SK-N-MC (cell line): ENCODE measurements around the gene MLEC.
"Not testable (repeated sequence)": the region's sequence is repeated elsewhere in the genome, so short reads cannot be mapped to it uniquely, and the experiment has no call there.

Source experiments
- DNase-seq: peaks from one replicate; pipeline ENCODE4 v3.0.0-alpha.2; 2011; ENCODE audit warnings: low read depth, low spot score
- H3K27ac ChIP-seq: fragments of 200-600 bp; sonication (generic); 2 replicates; pipeline ENCODE4 v1.5.1; 2016; ENCODE audit warnings: mixed run types
- H3K36me3 ChIP-seq: fragments of 200-600 bp; sonication (generic); 2 replicates; pipeline ENCODE4 v1.6.1; 2017; ENCODE audit warnings: antibody characterized with exemption, low read length, mixed read lengths; ENCODE audit not compliant: insufficient read depth
- H3K4me3 ChIP-seq: fragments of 200-600 bp; sonication (generic); 2 replicates; pipeline ENCODE4 v1.5.1; 2016
- H3K9ac ChIP-seq: fragments of 200-600 bp; sonication (generic); 2 replicates; pipeline ENCODE4 v1.8.0; 2017; ENCODE audit warnings: mixed run types, mixed read lengths; ENCODE audit not compliant: insufficient read length
- H3K9me3 ChIP-seq: fragments of 200-600 bp; sonication (generic); 2 replicates; pipeline ENCODE4 v1.6.1; 2017; ENCODE audit warnings: low read depth, mild to moderate bottlenecking, antibody characterized with exemption, low read length, moderate library complexity, mixed read lengths
- EZH2 ChIP-seq: fragments of 200-600 bp; sonication (generic); IDR thresholded peaks from one replicate; pipeline ENCODE4 v1.6.1; 2017; ENCODE audit warnings: antibody characterized with exemption
- FOXP2 ChIP-seq: optimal IDR thresholded peaks from 2 replicates; pipeline ENCODE3; 2011; ENCODE audit warnings: mild to moderate bottlenecking, moderate library complexity; ENCODE audit not compliant: insufficient read depth; ENCODE audit errors: extremely low read length, control extremely low read depth
- POLR2AphosphoS5 ChIP-seq: IDR thresholded peaks from 2 replicates; pipeline ENCODE4 v1.6.1; 2012; ENCODE audit warnings: mild to moderate bottlenecking, low read depth, low read length, borderline replicate concordance

Gene MLEC

DNA sequence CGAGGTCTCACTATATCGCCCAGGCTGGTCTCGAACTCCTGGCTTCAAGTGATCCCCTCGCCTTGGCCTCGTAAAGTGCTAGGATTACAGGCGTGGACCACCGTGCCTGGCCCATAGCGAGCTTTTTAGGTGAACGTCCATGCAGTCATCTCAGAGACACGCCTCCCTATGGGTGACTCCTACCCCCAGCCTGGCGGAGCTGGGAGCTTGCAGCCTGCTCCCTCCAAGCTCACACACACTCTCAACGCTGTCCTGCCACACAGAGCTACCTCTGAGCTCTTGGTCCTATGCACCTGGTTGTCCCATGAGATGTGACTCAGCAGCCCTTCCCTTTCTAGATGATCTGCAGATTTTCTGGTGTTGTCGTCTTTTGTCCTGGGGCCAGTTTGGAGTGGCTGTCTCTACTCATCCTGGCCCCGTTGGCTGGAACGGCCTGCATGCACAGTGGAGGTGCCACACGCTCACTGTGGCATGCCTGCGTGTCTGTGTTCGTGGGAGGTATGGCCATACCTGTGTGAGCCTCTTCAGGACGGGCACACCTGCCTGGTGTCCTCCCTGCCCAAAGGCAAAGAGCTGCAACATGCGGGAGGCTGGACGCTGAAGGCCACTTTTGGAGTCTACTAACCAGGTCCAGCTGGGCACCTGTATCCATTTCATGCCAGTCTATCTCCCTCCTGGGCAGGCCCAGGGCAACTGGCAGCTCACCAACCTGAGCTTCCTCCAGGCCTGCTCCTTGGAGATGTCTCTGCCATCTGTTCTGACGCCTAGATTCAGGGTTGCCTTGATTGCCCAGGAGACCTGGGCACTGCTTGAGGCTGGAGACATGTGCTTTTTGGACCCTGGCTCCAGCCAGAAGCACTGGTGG, 28.4 kb upstream of the MLEC start:
- Histone ChIP-seq H3K27ac (no peak overlapping the region), H3K9me3 (no peaks in the 10 kb centered on the region), H3K4me3 (no peak overlapping the region), H3K36me3 (no peaks in the 10 kb centered on the region), H3K9ac (no peak overlapping the region)
- DNase-seq, result no peak
- no peak for TF ChIP-seq FOXP2
- TF ChIP-seq EZH2, result no peak
- no peak for TF ChIP-seq POLR2AphosphoS5

DNA sequence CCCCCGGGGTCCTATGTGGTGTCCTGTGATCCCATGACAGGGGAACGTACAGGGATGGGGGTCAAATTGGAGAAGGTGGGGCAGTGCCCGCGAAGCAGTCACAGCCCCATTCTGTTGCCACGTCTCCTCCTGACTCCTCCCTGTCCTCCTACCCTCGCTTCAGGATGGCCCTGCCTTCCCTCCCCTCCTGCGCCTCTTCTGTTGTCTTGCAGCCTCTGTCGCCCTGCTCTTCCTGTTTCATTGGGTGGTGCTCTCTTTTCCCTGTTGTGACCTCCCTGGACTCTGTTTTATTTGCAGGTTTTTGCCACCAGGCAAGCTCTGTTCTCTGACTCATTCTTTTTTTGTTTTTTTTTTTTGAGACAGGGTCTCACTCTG, 27.8 kb upstream of the MLEC start:
- no peak overlapping the region for H3K4me3 ChIP-seq
- H3K36me3 ChIP-seq, result no peaks in the 10 kb centered on the region
- no peak overlapping the region for H3K27ac ChIP-seq
- no peak for DNase-seq
- no peaks in the 10 kb centered on the region for H3K9me3 ChIP-seq
- no peak for TF ChIP-seq EZH2
- no peak overlapping the region for H3K9ac ChIP-seq

GRCh38 chr12:120661432-120661831, 25.5 kb upstream of the MLEC start:
- Histone ChIP-seq H3K9me3 (no peaks in the 10 kb centered on the region), H3K9ac (no peak overlapping the region), H3K36me3 (no peaks in the 10 kb centered on the region), H3K4me3 (no peak overlapping the region), H3K27ac (no peak overlapping the region)
- TF ChIP-seq EZH2 (no peak), POLR2AphosphoS5 (no peak), FOXP2 (no peak)
- DNase-seq, result no peak

- Histone ChIP-seq H3K9ac (no peak overlapping the region), H3K36me3 (no peaks in the 10 kb centered on the region), H3K27ac (no peak overlapping the region), H3K4me3 (no peak overlapping the region), H3K9me3 (no peaks in the 10 kb centered on the region)
- DNase-seq, result no peak
- TF ChIP-seq EZH2 (no peak), FOXP2 (no peak), POLR2AphosphoS5 (no peak)
Observed at GRCh38 chr12:120662879-120663278, 24.1 kb upstream of the MLEC start.

- TF ChIP-seq EZH2 (no peak), FOXP2 (no peak), POLR2AphosphoS5 (no peak)
- Histone ChIP-seq H3K36me3 (no peaks in the 10 kb centered on the region), H3K9ac (no peak overlapping the region), H3K27ac (no peak overlapping the region), H3K4me3 (no peak overlapping the region), H3K9me3 (no peaks in the 10 kb centered on the region)
- no peak for DNase-seq
Observed at GRCh38 chr12:120663741-120664140, 23.2 kb upstream of the MLEC start.

GRCh38 chr12:120666571-120667390, 20.2 kb upstream of the MLEC start:
- no peak overlapping the region for H3K9ac ChIP-seq
- DNase-seq, result no peak
- no peaks in the 10 kb centered on the region for H3K9me3 ChIP-seq
- H3K27ac ChIP-seq, result no peak overlapping the region
- no peaks in the 10 kb centered on the region for H3K36me3 ChIP-seq
- TF ChIP-seq EZH2, result no peak
- TF ChIP-seq POLR2AphosphoS5, result no peak
- TF ChIP-seq FOXP2, result no peak
- no peak overlapping the region for H3K4me3 ChIP-seq

DNA sequence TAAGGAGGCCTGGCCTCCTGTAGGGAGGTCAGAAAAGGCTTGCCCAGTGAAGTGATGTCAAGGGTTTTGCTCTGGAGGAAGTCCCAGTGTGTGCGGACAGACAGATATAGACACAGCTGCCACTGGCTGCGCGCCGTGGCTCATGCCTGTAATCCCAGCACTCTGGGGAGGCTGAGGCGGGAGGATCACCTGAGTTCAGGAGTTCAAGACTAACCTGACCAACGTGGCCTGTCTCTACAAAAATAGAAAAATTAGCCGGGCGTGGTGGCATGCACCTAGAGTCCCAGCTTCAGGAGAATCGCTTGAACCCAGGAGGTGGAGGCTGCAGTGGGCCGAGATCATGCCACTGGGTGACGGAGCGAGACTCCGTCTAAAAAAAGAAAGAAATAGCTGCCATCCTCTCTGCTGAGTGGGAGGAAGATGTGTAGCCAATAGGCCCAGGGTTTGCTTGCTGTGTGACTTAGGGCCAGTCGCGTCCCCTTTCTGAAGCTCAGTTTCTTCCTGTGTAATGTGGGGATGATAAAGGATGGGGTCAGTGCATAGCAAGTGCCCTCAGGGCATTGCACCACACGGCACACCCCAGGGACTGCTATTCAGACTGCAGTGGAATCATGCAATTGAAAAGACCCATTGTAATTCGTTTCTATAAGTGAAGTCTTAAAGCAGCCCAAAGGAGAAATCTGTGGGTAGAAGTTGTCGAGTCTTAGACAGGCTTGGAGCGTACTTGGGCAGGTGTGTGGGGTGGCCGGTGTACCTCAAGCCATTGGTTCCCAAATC, 18.7 kb upstream of the MLEC start:
- no peak for DNase-seq
- H3K9me3 ChIP-seq, result no peaks in the 10 kb centered on the region
- no peak overlapping the region for H3K27ac ChIP-seq
- H3K4me3 ChIP-seq, result no peak overlapping the region
- TF ChIP-seq POLR2AphosphoS5 (no peak), FOXP2 (no peak), EZH2 (no peak)
- no peaks in the 10 kb centered on the region for H3K36me3 ChIP-seq
- no peak overlapping the region for H3K9ac ChIP-seq

GRCh38 chr12:120668868-120669840, 17.8 kb upstream of the MLEC start:
- no peaks in the 10 kb centered on the region for H3K9me3 ChIP-seq
- no peaks in the 10 kb centered on the region for H3K36me3 ChIP-seq
- 0 out of 2 replicates have a peak overlapping the region, but pooled peaks have one; percentile 31 for H3K4me3 ChIP-seq
- peak overlapping the region; percentile 35 for H3K9ac ChIP-seq
- no peak overlapping the region for H3K27ac ChIP-seq
- TF ChIP-seq POLR2AphosphoS5 (no peak), FOXP2 (no peak), EZH2 (no peak)
- DNase-seq, result no peak

DNA sequence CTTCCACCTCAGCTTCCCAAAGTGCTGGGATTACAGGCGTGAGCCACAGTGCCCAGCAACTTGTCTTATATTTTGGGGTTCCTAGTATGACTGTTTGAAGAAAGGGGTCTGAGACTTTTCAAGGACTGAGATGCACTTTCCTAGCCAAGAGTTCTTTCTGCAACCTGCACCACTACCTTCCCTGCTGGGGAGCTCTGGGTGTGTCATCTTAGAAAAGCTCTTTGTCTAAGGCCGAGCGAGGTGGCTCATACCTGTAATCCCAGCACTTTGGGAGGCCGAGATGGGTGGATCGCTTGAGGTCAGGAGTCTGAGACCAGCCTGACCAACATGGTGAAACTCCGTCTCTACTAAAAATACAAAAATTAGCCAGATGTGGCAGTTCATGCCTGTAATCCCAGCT, 16.7 kb upstream of the MLEC start:
- not testable (repeated sequence) for H3K27ac ChIP-seq, H3K9ac ChIP-seq, H3K4me3 ChIP-seq, H3K9me3 ChIP-seq, H3K36me3 ChIP-seq, DNase-seq
